B cell (primary cell): ENCODE results near the gene DGUOK. TPM values are rescaled to one million over a fixed set of nuclear protein-coding genes. Genes with fewer than 3 reads are reported as not detected.

Experiments
- ATAC-seq: fragments of 200-7000 bp; cut with Tn5 transposase; one replicate; pipeline ENCODE4 v1.10.0; 2021; ENCODE audit warnings: low read depth, mild to moderate bottlenecking, moderate number of reproducible peaks, moderate library complexity
- CTCF ChIA-PET: fragments of 350-600 bp; sonication (Branson Sonifier 250); formaldehyde crosslinking; loops from one replicate; lab custom pipeline; 2021; ENCODE audit warnings: antibody characterized with exemption, inconsistent platforms; lab: Charles Lee
- POLR2A ChIA-PET: fragments of 350-600 bp; sonication (Branson Sonifier 250); formaldehyde crosslinking; loops from one replicate; lab custom pipeline; 2021; ENCODE audit warnings: antibody characterized with exemption; lab: Charles Lee
- DNase-seq: peaks from one replicate; pipeline ENCODE4 v3.0.0; 2013
- H2AFZ ChIP-seq: 2 replicates; pipeline ENCODE4 v1.6.1; 2012; ENCODE audit warnings: mild to moderate bottlenecking, low read depth, low read length; ENCODE audit not compliant: insufficient read depth, poor library complexity, severe bottlenecking
- H3K27ac ChIP-seq, 2 donors: 1 replicate in 1 of 2; 2 replicates in 1 of 2; pipeline ENCODE4 v1.5.1; 2012 to 2013; ENCODE audit warnings: low read length in 2 of 2, mild to moderate bottlenecking in 2 of 2, moderate library complexity in 1 of 2
- H3K27me3 ChIP-seq, 4 experiments: fragments of 200-600 bp in 1 of 4; sonication (generic) in 1 of 4; replicated peaks in 1 of 4; 1 replicate in 2 of 4; 2 replicates in 2 of 4; pipeline versions ENCODE4 v1.6.1 to v1.7.0; 2013 to 2016; ENCODE audit warnings: low read length in 3 of 4, mild to moderate bottlenecking in 2 of 4, mixed read lengths in 1 of 4, moderate library complexity in 1 of 4; ENCODE audit not compliant: insufficient read depth in 4 of 4, control insufficient read depth in 3 of 4; ENCODE audit errors: control extremely low read depth in 1 of 4
- H3K36me3 ChIP-seq, 2 experiments: replicated peaks in 1 of 2; 1 replicate in 1 of 2; 2 replicates in 1 of 2; pipeline versions ENCODE4 v1.6.1 to v1.7.1; 2013; ENCODE audit warnings: low read length in 1 of 2; ENCODE audit not compliant: insufficient read depth in 2 of 2, control insufficient read depth in 1 of 2; ENCODE audit errors: control extremely low read depth in 1 of 2, extremely low read depth in 1 of 2
- H3K4me1 ChIP-seq, 2 donors: fragments of 200-600 bp in 1 of 2; sonication (generic) in 1 of 2; 1 replicate in 1 of 2; 2 replicates in 1 of 2; pipeline versions ENCODE4 v1.5.1 to v1.6.1; 2013 to 2017; ENCODE audit warnings: low read length in 2 of 2; ENCODE audit not compliant: control insufficient read depth in 2 of 2, insufficient read depth in 2 of 2
- H3K4me2 ChIP-seq: replicated peaks from 2 replicates; pipeline ENCODE3; 2012; ENCODE audit warnings: mild to moderate bottlenecking, low read depth, low read length; ENCODE audit not compliant: poor library complexity, severe bottlenecking
- H3K4me3 ChIP-seq, 5 experiments: fragments of 200-600 bp in 1 of 5; sonication (generic) in 1 of 5; 1 replicate in 3 of 5; 2 replicates in 2 of 5; pipeline versions ENCODE4 v1.5.1 to v1.7.0; 2011 to 2016; ENCODE audit warnings: low read length in 4 of 5, mild to moderate bottlenecking in 4 of 5, low read depth in 2 of 5, control low read depth in 1 of 5, moderate library complexity in 1 of 5; ENCODE audit not compliant: insufficient read depth in 1 of 5; ENCODE audit errors: control extremely low read depth in 1 of 5, extremely low read depth in 1 of 5
- H3K79me2 ChIP-seq: fragments of 200-600 bp; sonication (generic); one replicate; pipeline ENCODE4 v1.6.0; 2016; ENCODE audit warnings: low read length; ENCODE audit not compliant: control insufficient read depth, insufficient read depth
- H3K9ac ChIP-seq: fragments of 200-600 bp; sonication (generic); 2 replicates; pipeline ENCODE4 v1.6.1; 2017; ENCODE audit warnings: mild to moderate bottlenecking, low read length, moderate library complexity
- H3K9me3 ChIP-seq, 3 donors: one replicate each; pipeline versions ENCODE4 v1.6.1 to v1.7.1; 2013; ENCODE audit warnings: low read length in 2 of 3; ENCODE audit not compliant: control insufficient read depth in 2 of 3, insufficient read depth in 1 of 3; ENCODE audit errors: control extremely low read depth in 1 of 3
- H4K20me1 ChIP-seq: 2 replicates; pipeline ENCODE4 v1.6.0; 2012; ENCODE audit warnings: mild to moderate bottlenecking, low read length; ENCODE audit not compliant: insufficient read depth, control insufficient read depth, poor library complexity, severe bottlenecking
- H3K27ac Mint-ChIP-seq: one replicate; pipeline ENCODE4 v1.8.0; 2021; ENCODE audit warnings: mixed read lengths
- H3K27me3 Mint-ChIP-seq: one replicate; pipeline ENCODE4 v1.8.0; 2021; ENCODE audit warnings: mixed read lengths
- H3K4me1 Mint-ChIP-seq: one replicate; pipeline ENCODE4 v1.8.0; 2021; ENCODE audit warnings: mixed read lengths
- H3K4me3 Mint-ChIP-seq: one replicate; pipeline ENCODE4 v1.8.0; 2021; ENCODE audit warnings: mixed read lengths
- H3K9me3 Mint-ChIP-seq: one replicate; pipeline ENCODE4 v1.8.0; 2022; ENCODE audit warnings: mixed read lengths; ENCODE audit not compliant: insufficient read depth
- EZH2 ChIP-seq: IDR thresholded peaks from 2 replicates; pipeline ENCODE4 v1.6.1; 2012; ENCODE audit warnings: borderline replicate concordance, low read depth, mild to moderate bottlenecking, moderate library complexity, low read length; ENCODE audit not compliant: insufficient read depth, poor library complexity, severe bottlenecking
- WGBS: methylation state at CpG from one replicate; pipeline ENCODE4 v1.1.5; 2013; ENCODE audit warnings: missing lambda C conversion rate; ENCODE audit not compliant: insufficient coverage; 5-methylcytosine and 5-hydroxymethylcytosine counted together
- intact Hi-C: fragments of 100-400 bp; cut with micrococcal nuclease; formaldehyde crosslinking; loops from one replicate; pipeline ENCODE4 v1.10.0; 2022
- polyA plus RNA-seq: library from polyadenylated mRNA; depleted of rRNA; stranded (reverse); fragments of >200 nt; gene quantifications from 2 replicates; pipeline ENCODE4 v1.2.3, GENCODE V29; 2012
- total RNA-seq, 2 donors: library from RNA; stranded (reverse); fragments of 120-200 nt in 1 of 2; gene quantifications; 1 replicate in 1 of 2; 2 replicates in 1 of 2; pipeline versions ENCODE4 v1.2.3 to v1.2.4, GENCODE V29; 2013 to 2022
- TF ChIP-seq, protein P1 (sequence below): fragments of 200-600 bp; IDR thresholded peaks from one replicate; pipeline ENCODE4 v1.8.0; 2022; ENCODE audit warnings: antibody characterized with exemption, mild to moderate bottlenecking

DGUOK gene
- total and polyA plus RNA-seq, 2 donors (not counting 1 experiment from before 2014, with no cell fraction given) = 61.7 to 81.5 TPM

GRCh38 chr2:73981081-73982001 lies 54.7 kb downstream of the DGUOK start:
- H3K27me3 ChIP-seq = peaks cover 0 to 9% (median 2%) of the 10 kb centered on the region in 4 experiments
- ATAC-seq (no peak), DNase-seq (peak; percentile 53)
- peaks cover 53% of the 10 kb centered on the region for H3K4me1 Mint-ChIP-seq
- H3K9ac ChIP-seq = peak overlapping the region; percentile 39
- WGBS = 29% methylated on average over 29 of the region's 31 CpGs
- intact Hi-C loops = loop anchor here (5.0 kb wide), 1 partner anchor 34 kb away; no protein-coding TSS in a partner anchor
- peak overlapping the region; percentile 76 for H3K4me2 ChIP-seq
- ChIA-PET CTCF (interaction anchor here (0.6 to 1.3 kb wide), 2 partner anchors 72 to 110 kb away, joined by 3 to 4 read pairs; no protein-coding TSS in a partner anchor), POLR2A (interaction anchor here (0.6 kb wide), 1 partner anchor 44 kb away, joined by 3 read pairs; no protein-coding TSS in a partner anchor)
- peak overlapping the region; percentile 67 for H2AFZ ChIP-seq
- H3K4me3 ChIP-seq = peak overlapping the region in 4 of 5 experiments; percentile 24 to 56 (median 42)
- peak overlapping the region; percentile 83 for H3K4me3 Mint-ChIP-seq
- H3K27ac Mint-ChIP-seq = no peak overlapping the region
- H3K79me2 ChIP-seq = peaks cover 9% of the 10 kb centered on the region
- no peaks in the 10 kb centered on the region for H3K9me3 Mint-ChIP-seq
- peaks cover 7% of the 10 kb centered on the region for H3K27me3 Mint-ChIP-seq
- H3K27ac ChIP-seq = no peak overlapping the region
- peaks cover 0 to 4% of the 10 kb centered on the region in 2 experiments for H3K36me3 ChIP-seq
- H3K9me3 ChIP-seq = no peaks in the 10 kb centered on the region
- H4K20me1 ChIP-seq = peaks cover 9% of the 10 kb centered on the region
- TF ChIP-seq EZH2 = no peak
- peaks cover 40 to 52% of the 10 kb centered on the region in 2 donors for H3K4me1 ChIP-seq

DNA sequence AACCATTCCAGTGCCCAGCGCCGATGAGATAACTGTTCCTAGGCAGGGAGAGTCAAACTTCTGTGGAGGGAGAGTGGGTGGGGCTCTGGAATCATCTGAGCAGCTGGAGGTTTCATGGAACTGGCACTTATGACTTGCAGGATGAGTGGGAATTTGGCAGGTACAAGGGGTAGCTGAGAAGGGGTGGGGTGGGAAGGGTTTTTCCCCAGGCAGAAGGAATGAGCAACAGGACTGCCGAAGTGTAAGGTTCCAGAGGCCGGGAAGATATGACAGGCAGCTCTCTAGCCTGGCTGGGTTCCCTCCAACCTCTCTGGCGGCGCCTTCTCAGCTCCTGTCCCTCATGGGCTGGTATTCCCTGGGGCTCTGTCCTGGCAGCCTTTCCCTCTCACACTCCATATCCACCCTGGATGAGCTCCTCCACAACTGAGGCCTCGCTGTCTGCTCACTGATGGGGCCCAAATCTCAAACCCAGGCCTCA lies 55.5 kb downstream of the DGUOK start:
- Histone ChIP-seq H3K79me2 (peaks cover 17% of the 10 kb centered on the region), H3K27me3 (peaks cover 0 to 9% (median 2%) of the 10 kb centered on the region in 4 experiments), H3K4me3 (no peak overlapping the region), H3K9me3 (no peaks in the 10 kb centered on the region), H3K4me1 (peaks cover 48 to 61% of the 10 kb centered on the region in 2 donors), H2AFZ (no peak overlapping the region), H4K20me1 (peaks cover 17% of the 10 kb centered on the region), H3K27ac (no peak overlapping the region), H3K4me2 (no peak overlapping the region), H3K9ac (no peak overlapping the region), H3K36me3 (peaks cover 1 to 8% of the 10 kb centered on the region in 2 experiments)
- peaks cover 62% of the 10 kb centered on the region for H3K4me1 Mint-ChIP-seq
- ATAC-seq = no peak
- peak overlapping the region; percentile 83 for H3K4me3 Mint-ChIP-seq
- TF ChIP-seq EZH2 = no peak
- TF ChIP-seq, protein P1, sequence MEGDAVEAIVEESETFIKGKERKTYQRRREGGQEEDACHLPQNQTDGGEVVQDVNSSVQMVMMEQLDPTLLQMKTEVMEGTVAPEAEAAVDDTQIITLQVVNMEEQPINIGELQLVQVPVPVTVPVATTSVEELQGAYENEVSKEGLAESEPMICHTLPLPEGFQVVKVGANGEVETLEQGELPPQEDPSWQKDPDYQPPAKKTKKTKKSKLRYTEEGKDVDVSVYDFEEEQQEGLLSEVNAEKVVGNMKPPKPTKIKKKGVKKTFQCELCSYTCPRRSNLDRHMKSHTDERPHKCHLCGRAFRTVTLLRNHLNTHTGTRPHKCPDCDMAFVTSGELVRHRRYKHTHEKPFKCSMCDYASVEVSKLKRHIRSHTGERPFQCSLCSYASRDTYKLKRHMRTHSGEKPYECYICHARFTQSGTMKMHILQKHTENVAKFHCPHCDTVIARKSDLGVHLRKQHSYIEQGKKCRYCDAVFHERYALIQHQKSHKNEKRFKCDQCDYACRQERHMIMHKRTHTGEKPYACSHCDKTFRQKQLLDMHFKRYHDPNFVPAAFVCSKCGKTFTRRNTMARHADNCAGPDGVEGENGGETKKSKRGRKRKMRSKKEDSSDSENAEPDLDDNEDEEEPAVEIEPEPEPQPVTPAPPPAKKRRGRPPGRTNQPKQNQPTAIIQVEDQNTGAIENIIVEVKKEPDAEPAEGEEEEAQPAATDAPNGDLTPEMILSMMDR = no peak
- DNase-seq = no peak
- CTCF ChIA-PET = interaction anchor here (0.6 to 1.2 kb wide), 2 partner anchors 20 to 109 kb away, joined by 3 read pairs; no protein-coding TSS in a partner anchor
- peak overlapping the region; percentile 6 for H3K27ac Mint-ChIP-seq
- 98% methylated on average over 7 of the region's 7 CpGs for WGBS
- intact Hi-C loops = loop anchor here (5.0 kb wide), 1 partner anchor 35 kb away; no protein-coding TSS in a partner anchor
- no peaks in the 10 kb centered on the region for H3K9me3 Mint-ChIP-seq
- H3K27me3 Mint-ChIP-seq = peaks cover 7% of the 10 kb centered on the region
- POLR2A ChIA-PET = interaction anchor here (0.6 kb wide), 1 partner anchor 43 kb away, joined by 3 read pairs; no protein-coding TSS in a partner anchor
